HFFc6 (cell line): ENCODE results near the gene DDI2. TPM values are rescaled to one million over a fixed set of nuclear protein-coding genes. Genes with fewer than 3 reads are reported as not detected.
A peak's percentile ranks its signal among the peaks of the same experiment; 100 is the strongest.

Experiments used
- DNase-seq: peaks from one replicate; pipeline ENCODE4 v3.0.0-alpha.2; 2018
- H3K27ac Mint-ChIP-seq: 2 replicates; pipeline ENCODE4 v1.8.0; 2020; ENCODE audit warnings: mild to moderate bottlenecking, mixed read lengths
- H3K27me3 Mint-ChIP-seq: 2 replicates; pipeline ENCODE4 v1.8.0; 2021; ENCODE audit warnings: mild to moderate bottlenecking, moderate library complexity, mixed read lengths; ENCODE audit not compliant: insufficient read depth
- H3K36me3 Mint-ChIP-seq: 2 replicates; pipeline ENCODE4 v1.8.0; 2021; ENCODE audit warnings: low read depth, mixed read lengths
- H3K4me1 Mint-ChIP-seq: 2 replicates; pipeline ENCODE4 v1.8.0; 2020; ENCODE audit warnings: low read depth, mixed read lengths
- H3K4me3 Mint-ChIP-seq: 2 replicates; pipeline ENCODE4 v1.8.0; 2020; ENCODE audit warnings: mild to moderate bottlenecking, moderate library complexity, mixed read lengths
- H3K9me3 Mint-ChIP-seq: 2 replicates; pipeline ENCODE4 v1.8.0; 2020; ENCODE audit warnings: mild to moderate bottlenecking, mixed read lengths
- long read RNA-seq: library from polyadenylated mRNA; unstranded; transcript quantifications from one replicate; pipeline ENCODE4 v2.0.0, GENCODE V29; 2019
- total RNA-seq, 6 experiments: library from RNA; stranded (reverse); fragmentation: NEBNext Ultra II Directional; extraction: Animal tissue kit (Norgen Biotek cat#: 25700); gene quantifications; 2 replicates in 1 of 6; 3 replicates in 5 of 6; pipeline ENCODE4 v1.2.3, GENCODE V29; 2021
- TF ChIP-seq, protein P1 (sequence below): fragments of 200-600 bp; sonication (generic); IDR thresholded peaks from 2 replicates; pipeline ENCODE4 v1.5.0; 2021; ENCODE audit warnings: antibody characterized with exemption, mild to moderate bottlenecking

DDI2 gene
- 10 to 100 TPM; 11.6 to 15.3 (median 13.3) TPM for total RNA-seq
- long read RNA-seq, full-length matches to known transcripts: 5 of 9 reads
- long read RNA-seq, partial matches to known transcripts: 0 of 9 reads
- long read RNA-seq, other reads (novel, unspliced or antisense): 4 of 9 reads

DNA sequence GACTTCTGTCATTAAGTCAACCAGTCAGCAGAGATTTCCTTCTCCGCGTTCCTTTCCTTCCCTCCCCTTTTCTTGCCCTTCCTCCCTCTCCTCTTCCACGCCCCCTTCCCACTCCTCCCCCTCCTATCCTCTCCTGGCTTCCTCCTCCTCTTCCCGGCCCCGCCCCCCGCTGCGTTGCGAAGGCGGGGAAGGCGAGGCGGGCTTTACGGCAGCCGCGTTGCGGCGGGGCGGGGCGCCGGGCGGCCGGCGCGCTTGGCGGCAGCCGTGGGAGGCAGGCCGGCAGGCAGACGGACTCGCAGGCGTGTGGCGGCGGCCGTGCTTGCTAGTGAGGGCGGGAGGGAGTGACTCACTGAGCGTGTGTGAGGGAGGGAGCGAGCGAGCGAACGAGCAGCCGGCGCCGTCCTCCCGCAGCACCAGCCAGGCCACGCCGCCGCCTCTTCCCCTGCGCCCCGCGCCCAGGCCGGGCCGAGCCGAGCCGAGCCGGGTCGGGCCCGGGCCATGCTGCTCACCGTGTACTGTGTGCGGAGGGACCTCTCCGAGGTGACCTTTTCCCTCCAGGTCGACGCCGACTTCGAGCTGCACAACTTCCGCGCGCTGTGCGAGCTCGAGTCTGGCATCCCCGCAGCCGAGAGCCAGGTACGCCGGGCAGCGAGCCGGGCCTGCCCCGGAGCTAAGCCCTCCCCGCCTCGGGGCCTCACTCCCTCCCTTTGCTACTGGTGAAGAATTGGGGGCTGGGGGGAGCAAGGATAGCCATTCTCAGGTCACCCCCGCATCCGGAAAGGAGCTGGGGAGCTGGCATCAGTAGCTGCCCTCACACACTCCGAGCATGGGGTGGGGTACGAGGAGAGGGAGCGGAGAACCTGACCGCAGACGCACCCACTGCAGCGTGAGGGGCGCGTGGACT lies at the start of gene DDI2:
DDI2 (plus strand) TSS at position 286 of the 904 bp plus-strand sequence; CDS start at position 499, 213 bp downstream.
- Mint-ChIP-seq H3K4me3 (peak within 1 kb of the TSS; percentile 91), H3K9me3 (no peaks in the 10 kb centered on the region), H3K27ac (peak within 1 kb of the TSS; percentile 95), H3K27me3 (peaks cover 4% of the 10 kb centered on the region; the same call in 1 of the 2 replicates), H3K36me3 (no peaks in the 10 kb centered on the region), H3K4me1 (peaks cover 48% of the 10 kb centered on the region)
- TF ChIP-seq, protein P1, sequence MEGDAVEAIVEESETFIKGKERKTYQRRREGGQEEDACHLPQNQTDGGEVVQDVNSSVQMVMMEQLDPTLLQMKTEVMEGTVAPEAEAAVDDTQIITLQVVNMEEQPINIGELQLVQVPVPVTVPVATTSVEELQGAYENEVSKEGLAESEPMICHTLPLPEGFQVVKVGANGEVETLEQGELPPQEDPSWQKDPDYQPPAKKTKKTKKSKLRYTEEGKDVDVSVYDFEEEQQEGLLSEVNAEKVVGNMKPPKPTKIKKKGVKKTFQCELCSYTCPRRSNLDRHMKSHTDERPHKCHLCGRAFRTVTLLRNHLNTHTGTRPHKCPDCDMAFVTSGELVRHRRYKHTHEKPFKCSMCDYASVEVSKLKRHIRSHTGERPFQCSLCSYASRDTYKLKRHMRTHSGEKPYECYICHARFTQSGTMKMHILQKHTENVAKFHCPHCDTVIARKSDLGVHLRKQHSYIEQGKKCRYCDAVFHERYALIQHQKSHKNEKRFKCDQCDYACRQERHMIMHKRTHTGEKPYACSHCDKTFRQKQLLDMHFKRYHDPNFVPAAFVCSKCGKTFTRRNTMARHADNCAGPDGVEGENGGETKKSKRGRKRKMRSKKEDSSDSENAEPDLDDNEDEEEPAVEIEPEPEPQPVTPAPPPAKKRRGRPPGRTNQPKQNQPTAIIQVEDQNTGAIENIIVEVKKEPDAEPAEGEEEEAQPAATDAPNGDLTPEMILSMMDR: no peak
- DNase-seq: peak; percentile 98

DNA sequence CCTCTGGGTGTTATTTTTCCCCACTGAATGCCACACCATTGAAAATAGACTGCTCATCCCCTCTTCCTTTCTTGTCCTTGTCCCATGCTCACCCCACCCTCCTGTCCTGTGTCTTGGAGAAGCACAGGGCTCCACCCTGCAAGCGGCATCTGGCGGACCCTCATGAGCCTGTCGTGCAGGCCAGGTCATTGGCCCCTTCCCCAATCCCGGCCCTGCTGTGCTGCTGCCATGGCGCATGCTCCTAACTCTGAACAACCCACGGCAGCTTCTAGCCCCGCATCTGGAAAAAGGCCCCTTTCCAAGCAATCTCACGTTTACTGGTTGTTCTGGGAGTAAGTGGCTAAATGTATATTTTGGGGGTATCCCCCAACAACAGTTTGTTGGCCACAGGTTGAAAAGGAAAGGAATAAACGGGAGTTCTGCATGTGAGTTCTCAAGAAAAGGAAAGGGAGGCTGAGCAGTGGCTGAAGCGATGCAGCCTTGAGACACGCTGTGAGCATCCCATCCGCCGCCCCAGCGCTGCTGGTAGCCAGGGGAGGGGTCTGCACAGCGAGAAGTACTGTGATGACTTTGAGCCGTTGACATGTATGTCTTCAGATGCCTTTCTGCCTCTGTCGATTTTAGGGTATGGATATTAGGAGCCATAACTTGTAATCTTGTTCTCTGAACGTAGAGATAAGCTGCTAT lies 48.7 kb upstream of the DDI2 start:
- H3K27ac Mint-ChIP-seq: no peak overlapping the region
- TF ChIP-seq, protein P1: no peak

DNA sequence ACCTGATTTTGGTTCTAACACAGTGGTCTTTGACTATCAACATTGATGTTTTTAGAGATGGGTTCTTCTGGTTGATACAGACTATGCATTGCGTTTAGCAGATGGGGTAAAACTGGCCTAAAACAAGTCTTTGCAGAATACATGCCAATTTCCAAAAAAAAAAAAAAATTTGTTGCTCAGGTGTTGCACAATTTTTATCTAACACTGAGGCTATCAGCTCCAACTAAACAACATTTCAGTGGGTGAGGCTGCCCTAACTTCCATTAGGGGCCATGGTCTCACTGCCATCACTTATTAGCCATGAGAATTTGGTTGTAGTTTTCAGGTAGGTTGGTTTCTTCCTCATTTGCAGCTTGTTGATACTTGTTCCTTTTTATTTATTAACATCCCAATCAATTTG lies 46.4 kb upstream of the DDI2 start:
- H3K4me3 Mint-ChIP-seq: no peak overlapping the region
- H3K9me3 Mint-ChIP-seq: no peaks in the 10 kb centered on the region
- H3K27me3 Mint-ChIP-seq: no peaks in the 10 kb centered on the region; the same call in 1 of the 2 replicates
- DNase-seq: no peak
- no peak overlapping the region for H3K27ac Mint-ChIP-seq
- peaks cover 34% of the 10 kb centered on the region for H3K36me3 Mint-ChIP-seq
- H3K4me1 Mint-ChIP-seq: peaks cover 15% of the 10 kb centered on the region
- TF ChIP-seq, protein P1: no peak

More for the DNA sequence above, 48.7 kb upstream of the DDI2 start:
- peaks cover 2% of the 10 kb centered on the region; the same call in 1 of the 2 replicates for H3K27me3 Mint-ChIP-seq
- no peaks in the 10 kb centered on the region for H3K9me3 Mint-ChIP-seq
- peaks cover 15% of the 10 kb centered on the region for H3K4me1 Mint-ChIP-seq
- H3K36me3 Mint-ChIP-seq: peaks cover 39% of the 10 kb centered on the region
- no peak overlapping the region for H3K4me3 Mint-ChIP-seq
- no peak for DNase-seq

DNA sequence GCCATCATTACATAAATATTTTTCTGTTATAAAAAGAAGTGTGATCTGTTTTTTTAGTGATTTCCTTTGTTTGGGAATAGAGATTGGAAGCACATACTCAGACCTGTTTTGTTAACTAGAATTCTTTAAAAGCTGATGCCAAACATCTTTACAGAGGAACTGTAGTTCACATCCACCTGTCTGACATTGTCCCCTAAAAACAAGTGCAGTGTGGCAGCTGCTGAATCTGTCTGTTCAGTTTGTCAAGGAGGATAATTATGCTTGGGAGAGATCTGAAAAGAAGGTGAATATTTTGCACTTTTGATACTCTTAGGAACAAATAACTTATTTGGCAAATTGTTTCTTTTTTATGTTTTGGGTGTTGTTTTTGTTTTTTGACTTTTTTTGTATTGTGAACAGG lies 46.0 kb upstream of the DDI2 start:
- Mint-ChIP-seq H3K36me3 (peaks cover 34% of the 10 kb centered on the region), H3K4me3 (no peak overlapping the region), H3K27ac (no peak overlapping the region), H3K4me1 (peaks cover 15% of the 10 kb centered on the region), H3K27me3 (no peaks in the 10 kb centered on the region; the same call in 1 of the 2 replicates), H3K9me3 (no peaks in the 10 kb centered on the region)
- TF ChIP-seq, protein P1: no peak
- DNase-seq: no peak

DNA sequence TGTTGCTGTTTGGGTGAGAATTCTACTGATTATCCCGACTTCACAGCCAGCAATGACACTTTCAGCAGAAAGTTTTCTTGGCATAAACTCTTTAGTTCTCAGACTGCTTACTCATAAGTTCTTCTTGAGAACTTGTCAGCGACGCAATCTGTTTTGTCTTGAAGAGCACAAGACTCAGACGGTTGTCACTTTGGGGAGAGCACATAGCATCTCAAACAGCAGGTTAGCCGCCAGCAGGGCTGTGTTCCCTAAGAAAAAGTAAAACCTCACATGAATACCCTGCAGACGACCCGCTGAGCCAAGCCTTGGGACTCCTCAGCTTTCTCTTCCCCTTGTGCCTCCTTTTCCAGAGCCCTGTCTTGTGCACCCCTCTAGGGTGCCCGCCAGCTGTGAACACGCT lies 43.8 kb upstream of the DDI2 start:
- Mint-ChIP-seq H3K36me3 (peaks cover 20% of the 10 kb centered on the region), H3K27me3 (no peaks in the 10 kb centered on the region; the same call in 1 of the 2 replicates), H3K27ac (no peak overlapping the region), H3K9me3 (no peaks in the 10 kb centered on the region), H3K4me3 (no peak overlapping the region), H3K4me1 (peaks cover 15% of the 10 kb centered on the region)
- TF ChIP-seq, protein P1: no peak
- no peak for DNase-seq
